RWPE1 (cell line): Measurements from ENCODE around the gene BNIP5.
A peak's percentile ranks its signal among the peaks of the same experiment; 100 is the strongest.

Source experiments
- CTCF ChIA-PET: fragments of 350-600 bp; sonication (Branson Sonifier 250); formaldehyde crosslinking; extraction: SDS; loops from one replicate; lab custom pipeline; 2021; lab: Yijun Ruan, JAX
- POLR2A ChIA-PET: fragments of 400-600 bp; formaldehyde crosslinking; extraction: SDS; loops from one replicate; lab custom pipeline; 2020; ENCODE audit warnings: antibody characterized with exemption; ENCODE audit not compliant: low non-redundant PET; lab: Yijun Ruan, JAX
- DNase-seq: peaks from one replicate; pipeline ENCODE4 v3.0.0; 2012; ENCODE audit warnings: low spot score
- H3K27ac ChIP-seq: fragments of 450-650 bp; 2 replicates; pipeline ENCODE4 v1.5.1; 2017
- CTCF ChIP-seq: fragments of 450-650 bp; conservative IDR thresholded peaks from 2 replicates; pipeline ENCODE4 v1.5.1; 2017; ENCODE audit warnings: low read depth, mild to moderate bottlenecking

The BNIP5 gene

GRCh38 chr6:36298027-36298426 lies 38.7 kb downstream of the BNIP5 start:
- H3K27ac ChIP-seq: no peak overlapping the region
- no peak for DNase-seq
- CTCF ChIA-PET: no interaction called here
- TF ChIP-seq CTCF: no peak
- POLR2A ChIA-PET: no interaction called here

GRCh38 chr6:36297511-36297910 lies 39.2 kb downstream of the BNIP5 start:
- no peak for DNase-seq
- ChIA-PET POLR2A (no interaction called here), CTCF (no interaction called here)
- no peak overlapping the region for H3K27ac ChIP-seq
- TF ChIP-seq CTCF: no peak

- POLR2A ChIA-PET: no interaction called here
- CTCF ChIA-PET: interaction anchor here (0.6 to 1.4 kb wide), 4 partner anchors 8 to 462 kb away, joined by 3 to 5 read pairs (median 4); no protein-coding TSS in a partner anchor
- no peak for TF ChIP-seq CTCF
- H3K27ac ChIP-seq: no peak overlapping the region
- no peak for DNase-seq
Observed at GRCh38 chr6:36297051-36297450, 39.6 kb downstream of the BNIP5 start.

- ChIA-PET CTCF (interaction anchor here (0.6 to 1.4 kb wide), 4 partner anchors 14 to 463 kb away, joined by 3 to 5 read pairs (median 4); no protein-coding TSS in a partner anchor), POLR2A (no interaction called here)
- TF ChIP-seq CTCF: no peak
- DNase-seq: no peak
- no peak overlapping the region for H3K27ac ChIP-seq
Observed at GRCh38 chr6:36296240-36296639, 40.4 kb downstream of the BNIP5 start.

- DNase-seq: no peak
- ChIA-PET CTCF (no interaction called here), POLR2A (no interaction called here)
- TF ChIP-seq CTCF: no peak
- no peak overlapping the region for H3K27ac ChIP-seq
Observed at GRCh38 chr6:36292170-36292569, 44.5 kb downstream of the BNIP5 start.

GRCh38 chr6:36290668-36291620 lies 45.7 kb downstream of the BNIP5 start:
- no peak for TF ChIP-seq CTCF
- ChIA-PET POLR2A (no interaction called here), CTCF (interaction anchor here (0.6 to 1.9 kb wide), 5 partner anchors 11 to 445 kb away, joined by 3 to 8 read pairs (median 4); no protein-coding TSS in a partner anchor)
- no peak overlapping the region for H3K27ac ChIP-seq
- DNase-seq: peak; percentile 41
